Loucy (cell line): ENCODE data around the gene MEIS1.

ENCODE experiments used
- H2AFZ ChIP-seq: fragments of 200-600 bp; sonication (generic); 2 replicates; pipeline ENCODE4 v1.6.0; 2016; ENCODE audit warnings: antibody characterized with exemption, mild to moderate bottlenecking, low read length, moderate library complexity
- H3F3A ChIP-seq: fragments of 200-600 bp; 2 replicates; pipeline ENCODE4 v1.6.0; 2016; ENCODE audit warnings: antibody characterized with exemption, low read depth, mild to moderate bottlenecking
- H3K27me3 ChIP-seq: fragments of 200-600 bp; sonication (generic); 2 replicates; pipeline ENCODE4 v1.6.1; 2014; ENCODE audit warnings: low read length, mild to moderate bottlenecking; ENCODE audit not compliant: insufficient read depth, poor library complexity, severe bottlenecking
- H3K36me3 ChIP-seq: fragments of 200-600 bp; sonication (generic); 2 replicates; pipeline ENCODE4 v1.6.1; 2016; ENCODE audit warnings: low read length; ENCODE audit not compliant: insufficient read depth
- H3K4me1 ChIP-seq: fragments of 200-600 bp; sonication (generic); 2 replicates; pipeline ENCODE4 v1.5.1; 2014; ENCODE audit warnings: low read length, mild to moderate bottlenecking; ENCODE audit not compliant: insufficient read depth, poor library complexity, severe bottlenecking
- H3K4me2 ChIP-seq: fragments of 200-600 bp; sonication (generic); 2 replicates; pipeline ENCODE4 v1.6.0; 2014; ENCODE audit warnings: antibody characterized with exemption, low read length, low read depth, mild to moderate bottlenecking; ENCODE audit not compliant: poor library complexity, severe bottlenecking
- H3K4me3 ChIP-seq: fragments of 200-600 bp; sonication (generic); 2 replicates; pipeline ENCODE4 v1.5.1; 2014; ENCODE audit warnings: low read length, mild to moderate bottlenecking, mixed read lengths; ENCODE audit not compliant: poor library complexity, severe bottlenecking
- H3K79me2 ChIP-seq: fragments of 200-600 bp; sonication (generic); 2 replicates; pipeline ENCODE4 v1.6.1; 2014; ENCODE audit warnings: low read length; ENCODE audit not compliant: insufficient read depth
- H3K9ac ChIP-seq: fragments of 200-600 bp; sonication (generic); 2 replicates; pipeline ENCODE4 v1.6.0; 2014; ENCODE audit warnings: mild to moderate bottlenecking, low read depth, low read length, moderate library complexity; ENCODE audit not compliant: poor library complexity, severe bottlenecking
- H3K9me2 ChIP-seq: fragments of 200-600 bp; sonication (generic); replicated peaks from 2 replicates; pipeline ENCODE4 v1.6.1; 2016; ENCODE audit warnings: low read depth, low read length, mixed read lengths
- H3K9me3 ChIP-seq: fragments of 200-600 bp; sonication (generic); 2 replicates; pipeline ENCODE4 v1.6.1; 2014; ENCODE audit warnings: mild to moderate bottlenecking, antibody characterized with exemption, low read length, low read depth; ENCODE audit not compliant: insufficient read depth
- H4K20me1 ChIP-seq: fragments of 200-600 bp; sonication (generic); 2 replicates; pipeline ENCODE4 v1.6.0; 2014; ENCODE audit warnings: antibody characterized with exemption, low read length, mild to moderate bottlenecking; ENCODE audit not compliant: insufficient read depth, poor library complexity, severe bottlenecking
- CTCF ChIP-seq: fragments of 200-600 bp; sonication (generic); conservative IDR thresholded peaks from 2 replicates; pipeline ENCODE4 v1.5.1; 2014; ENCODE audit warnings: mild to moderate bottlenecking, antibody characterized with exemption, low read length
- EZH2phosphoT487 ChIP-seq: fragments of 200-600 bp; IDR thresholded peaks from 2 replicates; pipeline ENCODE4 v1.6.1; 2018; ENCODE audit warnings: antibody characterized with exemption, mild to moderate bottlenecking, moderate library complexity, borderline replicate concordance

The MEIS1 gene

GRCh38 chr2:66445925-66446871 lies 11.3 kb downstream of the MEIS1 start:
- Histone ChIP-seq H2AFZ (no peak overlapping the region), H3K79me2 (no peaks in the 10 kb centered on the region), H4K20me1 (no peaks in the 10 kb centered on the region), H3K9ac (no peak overlapping the region), H3K27me3 (no peaks in the 10 kb centered on the region), H3K36me3 (no peaks in the 10 kb centered on the region), H3K4me1 (no peaks in the 10 kb centered on the region), H3K4me2 (no peak overlapping the region), H3K9me2 (no peaks in the 10 kb centered on the region), H3F3A (no peaks in the 10 kb centered on the region), H3K4me3 (no peak overlapping the region), H3K9me3 (no peaks in the 10 kb centered on the region)
- TF ChIP-seq CTCF, result no peak
- no peak for TF ChIP-seq EZH2phosphoT487

- Histone ChIP-seq H2AFZ (no peak overlapping the region), H3K27me3 (no peaks in the 10 kb centered on the region), H3K9me2 (no peaks in the 10 kb centered on the region), H4K20me1 (no peaks in the 10 kb centered on the region), H3K4me1 (no peaks in the 10 kb centered on the region), H3K9me3 (no peaks in the 10 kb centered on the region), H3K79me2 (no peaks in the 10 kb centered on the region), H3K4me2 (no peak overlapping the region), H3F3A (no peaks in the 10 kb centered on the region), H3K36me3 (no peaks in the 10 kb centered on the region), H3K4me3 (no peak overlapping the region), H3K9ac (no peak overlapping the region)
- TF ChIP-seq CTCF (no peak), EZH2phosphoT487 (no peak)
Measured at GRCh38 chr2:66446941-66447340, 12.0 kb downstream of the MEIS1 start.

DNA sequence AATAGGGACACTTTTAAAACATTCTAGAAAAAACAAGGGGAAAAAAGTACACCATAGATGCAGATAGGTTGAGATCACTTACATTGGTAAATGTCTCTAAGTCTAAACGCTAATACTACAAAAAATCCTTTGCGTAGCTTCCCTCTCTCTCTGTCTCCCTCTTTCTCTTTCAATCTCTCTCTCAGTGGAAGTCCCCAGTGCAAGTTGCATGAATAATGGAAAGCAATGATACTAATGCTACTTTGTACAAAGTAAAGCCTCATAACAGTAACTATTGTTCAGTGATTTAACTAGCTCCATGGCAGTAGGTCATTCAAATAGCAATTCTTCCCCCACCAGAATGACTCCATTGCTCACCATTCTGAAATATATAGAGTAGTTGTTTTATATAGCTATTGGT lies 12.8 kb downstream of the MEIS1 start:
- Histone ChIP-seq H3K4me3 (no peak overlapping the region), H3F3A (no peaks in the 10 kb centered on the region), H3K79me2 (no peaks in the 10 kb centered on the region), H3K4me1 (no peaks in the 10 kb centered on the region), H3K9me2 (no peaks in the 10 kb centered on the region), H3K27me3 (no peaks in the 10 kb centered on the region), H2AFZ (no peak overlapping the region), H3K9ac (no peak overlapping the region), H3K9me3 (no peaks in the 10 kb centered on the region), H4K20me1 (no peaks in the 10 kb centered on the region), H3K4me2 (no peak overlapping the region), H3K36me3 (no peaks in the 10 kb centered on the region)
- TF ChIP-seq CTCF (no peak), EZH2phosphoT487 (no peak)
